ENCODE measurements around the gene SLC25A41.

DNA sequence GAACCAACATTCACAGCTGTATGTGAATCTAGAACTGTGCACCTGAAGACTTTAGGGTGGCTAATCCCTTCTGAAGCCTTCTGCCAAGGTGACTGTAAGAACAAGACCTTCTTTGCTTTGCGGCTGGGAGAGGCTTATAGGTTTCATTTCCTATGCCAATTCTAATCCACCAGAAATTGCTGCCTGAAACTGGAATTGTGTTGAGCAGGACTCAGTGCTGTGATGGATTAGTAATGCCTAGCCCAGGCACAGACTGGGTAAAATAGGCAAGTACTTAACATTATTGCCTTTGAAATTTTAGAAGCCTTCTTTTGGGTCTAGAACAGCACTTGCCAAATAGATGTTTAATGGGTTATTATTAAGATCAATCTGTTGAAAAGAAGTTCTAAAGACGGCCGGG lies 14.5 kb upstream of the SLC25A41 start:
- TF ChIP-seq, protein P1, sequence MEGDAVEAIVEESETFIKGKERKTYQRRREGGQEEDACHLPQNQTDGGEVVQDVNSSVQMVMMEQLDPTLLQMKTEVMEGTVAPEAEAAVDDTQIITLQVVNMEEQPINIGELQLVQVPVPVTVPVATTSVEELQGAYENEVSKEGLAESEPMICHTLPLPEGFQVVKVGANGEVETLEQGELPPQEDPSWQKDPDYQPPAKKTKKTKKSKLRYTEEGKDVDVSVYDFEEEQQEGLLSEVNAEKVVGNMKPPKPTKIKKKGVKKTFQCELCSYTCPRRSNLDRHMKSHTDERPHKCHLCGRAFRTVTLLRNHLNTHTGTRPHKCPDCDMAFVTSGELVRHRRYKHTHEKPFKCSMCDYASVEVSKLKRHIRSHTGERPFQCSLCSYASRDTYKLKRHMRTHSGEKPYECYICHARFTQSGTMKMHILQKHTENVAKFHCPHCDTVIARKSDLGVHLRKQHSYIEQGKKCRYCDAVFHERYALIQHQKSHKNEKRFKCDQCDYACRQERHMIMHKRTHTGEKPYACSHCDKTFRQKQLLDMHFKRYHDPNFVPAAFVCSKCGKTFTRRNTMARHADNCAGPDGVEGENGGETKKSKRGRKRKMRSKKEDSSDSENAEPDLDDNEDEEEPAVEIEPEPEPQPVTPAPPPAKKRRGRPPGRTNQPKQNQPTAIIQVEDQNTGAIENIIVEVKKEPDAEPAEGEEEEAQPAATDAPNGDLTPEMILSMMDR (IDR thresholded peaks at IDR 0.05): no peak
- TF ChIP-seq EZH2 (IDR thresholded peaks at IDR 0.05) (no peak), EZH2phosphoT487 (IDR thresholded peaks at IDR 0.05) (no peak)

Measured in neural progenitor cell (in vitro differentiated cells).